Measurements from ENCODE around the gene CYP26B1.

Gene CYP26B1

GRCh38 chr2:72145289-72145657, 2.4 kb downstream of the CYP26B1 start:
- no peak for DNase-seq (ENCODE audit: extremely low read depth, low read depth)

GRCh38 chr2:72144632-72145288, 2.9 kb downstream of the CYP26B1 start:
- DNase-seq (ENCODE audit: extremely low read depth, low read depth), result no peak
- TF ChIP-seq CTCF (IDR thresholded peaks at IDR 0.05; ENCODE audit: low read depth, low read length), result no peak

More at GRCh38 chr2:72145289-72145657, 2.4 kb downstream of the CYP26B1 start:
- TF ChIP-seq CTCF (IDR thresholded peaks at IDR 0.05; ENCODE audit: low read depth, low read length), result no peak

DNA sequence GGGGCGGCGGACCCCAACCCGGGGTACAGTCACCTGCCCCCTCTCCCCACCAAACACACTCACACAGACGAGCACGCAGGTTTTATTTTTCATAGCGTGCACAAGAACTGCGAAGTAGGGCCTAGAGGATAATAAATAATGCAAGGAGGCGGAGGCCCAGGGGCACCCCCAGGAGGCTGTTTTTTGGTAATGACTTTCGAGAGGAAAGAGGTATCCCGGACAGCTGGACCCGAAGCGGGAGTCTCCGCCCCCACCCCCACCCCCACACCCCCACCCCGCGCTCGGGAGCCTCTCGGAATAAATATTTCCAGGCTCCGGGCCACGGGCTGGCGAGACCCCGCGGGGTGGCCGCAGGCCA, 3.4 kb downstream of the CYP26B1 start:
- no peak for TF ChIP-seq CTCF (IDR thresholded peaks at IDR 0.05; ENCODE audit: low read depth, low read length)
- no peak for DNase-seq (ENCODE audit: extremely low read depth, low read depth)

- no peak for TF ChIP-seq CTCF (IDR thresholded peaks at IDR 0.05; ENCODE audit: low read depth, low read length)
- DNase-seq (ENCODE audit: extremely low read depth, low read depth), result no peak
Measured at GRCh38 chr2:72143441-72144273, 4.0 kb downstream of the CYP26B1 start.

- no peak for TF ChIP-seq CTCF (IDR thresholded peaks at IDR 0.05; ENCODE audit: low read depth, low read length)
- DNase-seq (ENCODE audit: extremely low read depth, low read depth), result no peak
Measured at GRCh38 chr2:72142570-72143440, 4.9 kb downstream of the CYP26B1 start.

DNA sequence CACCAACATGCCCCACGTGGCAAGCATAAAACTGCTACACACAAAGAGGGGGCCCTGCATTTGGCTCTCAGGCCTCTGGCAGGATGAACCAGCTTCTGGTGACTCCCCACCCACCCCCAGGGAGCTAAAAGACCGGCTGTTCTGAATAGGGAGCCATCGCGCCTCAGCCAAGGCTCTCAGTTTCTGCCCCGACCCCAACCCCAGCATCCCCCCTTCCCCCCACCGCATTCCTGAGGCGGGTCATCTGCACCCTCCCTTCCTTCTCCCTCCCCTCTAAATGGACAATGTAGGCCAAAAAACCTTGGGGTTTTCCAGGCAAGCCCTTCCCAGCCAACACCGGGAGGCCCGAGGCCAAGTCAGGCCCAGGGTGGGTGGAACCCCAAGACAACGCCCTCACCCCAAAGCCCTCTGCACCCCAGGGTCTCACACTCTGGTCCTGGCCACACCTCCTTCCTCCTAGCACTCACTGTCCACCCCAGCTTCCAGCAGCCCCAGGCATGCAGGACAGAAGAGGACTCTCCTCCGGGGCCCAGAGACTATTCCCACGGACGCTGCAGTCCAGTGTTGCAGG, 5.7 kb downstream of the CYP26B1 start:
- no peak for TF ChIP-seq CTCF (IDR thresholded peaks at IDR 0.05; ENCODE audit: low read depth, low read length)
- no peak for DNase-seq (ENCODE audit: extremely low read depth, low read depth)
